D721Med (cell line): ENCODE measurements around the gene TNNI3K.

Experiments used
- DNase-seq: peaks from one replicate; pipeline ENCODE4 v3.0.0; 2011; ENCODE audit warnings: low spot score; ENCODE audit not compliant: insufficient read length
- FAIRE-seq: peaks from 2 replicates; lab custom pipeline; 2011; peaks lifted over from hg19 to GRCh38; lab: Jason Lieb, UNC
- CTCF ChIP-seq: IDR thresholded peaks from 2 replicates; pipeline ENCODE4 v1.5.1; 2012; ENCODE audit warnings: mild to moderate bottlenecking, control low read depth; ENCODE audit not compliant: insufficient read depth; ENCODE audit errors: missing control alignments

Gene TNNI3K

GRCh38 chr1:74513411-74514300, 278.5 kb downstream of the TNNI3K start:
- no peak for FAIRE-seq
- DNase-seq = no peak
- TF ChIP-seq CTCF = no peak

- no peak for TF ChIP-seq CTCF
- no peak for FAIRE-seq
- DNase-seq = no peak
These were observed 282.4 kb downstream of the TNNI3K start for GRCh38 chr1:74517599-74518051.

- no peak for TF ChIP-seq CTCF
- DNase-seq = no peak
- no peak for FAIRE-seq
These were observed 287.0 kb downstream of the TNNI3K start for GRCh38 chr1:74522148-74522547.

- no peak for TF ChIP-seq CTCF
- no peak for DNase-seq
- no peak for FAIRE-seq
These were observed 288.8 kb downstream of the TNNI3K start for GRCh38 chr1:74523873-74524480.

GRCh38 chr1:74526708-74527107, 291.5 kb downstream of the TNNI3K start:
- no peak for FAIRE-seq
- no peak for TF ChIP-seq CTCF
- DNase-seq = no peak

- FAIRE-seq (no peak), DNase-seq (no peak)
- no peak for TF ChIP-seq CTCF
These were observed 292.9 kb downstream of the TNNI3K start for GRCh38 chr1:74528123-74528522.

- TF ChIP-seq CTCF = no peak
- no peak for FAIRE-seq
- DNase-seq = no peak
These were observed 295.7 kb downstream of the TNNI3K start for GRCh38 chr1:74530892-74531291.
